HG02970 (cell line): ENCODE data around the gene PTPN18.
"Not testable (repeated sequence)": the region's sequence is repeated elsewhere in the genome, so short reads cannot be mapped to it uniquely, and the experiment has no call there.

ENCODE experiments used
- ATAC-seq: cut with Tn5 transposase; IDR thresholded peaks from one replicate; pipeline ENCODE4 v1.9.1; 2021; ENCODE audit warnings: mild to moderate bottlenecking, moderate library complexity, moderate number of reproducible peaks; ENCODE audit not compliant: unreplicated experiment, low FRiP score

PTPN18 gene, protein sequence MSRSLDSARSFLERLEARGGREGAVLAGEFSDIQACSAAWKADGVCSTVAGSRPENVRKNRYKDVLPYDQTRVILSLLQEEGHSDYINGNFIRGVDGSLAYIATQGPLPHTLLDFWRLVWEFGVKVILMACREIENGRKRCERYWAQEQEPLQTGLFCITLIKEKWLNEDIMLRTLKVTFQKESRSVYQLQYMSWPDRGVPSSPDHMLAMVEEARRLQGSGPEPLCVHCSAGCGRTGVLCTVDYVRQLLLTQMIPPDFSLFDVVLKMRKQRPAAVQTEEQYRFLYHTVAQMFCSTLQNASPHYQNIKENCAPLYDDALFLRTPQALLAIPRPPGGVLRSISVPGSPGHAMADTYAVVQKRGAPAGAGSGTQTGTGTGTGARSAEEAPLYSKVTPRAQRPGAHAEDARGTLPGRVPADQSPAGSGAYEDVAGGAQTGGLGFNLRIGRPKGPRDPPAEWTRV

DNA sequence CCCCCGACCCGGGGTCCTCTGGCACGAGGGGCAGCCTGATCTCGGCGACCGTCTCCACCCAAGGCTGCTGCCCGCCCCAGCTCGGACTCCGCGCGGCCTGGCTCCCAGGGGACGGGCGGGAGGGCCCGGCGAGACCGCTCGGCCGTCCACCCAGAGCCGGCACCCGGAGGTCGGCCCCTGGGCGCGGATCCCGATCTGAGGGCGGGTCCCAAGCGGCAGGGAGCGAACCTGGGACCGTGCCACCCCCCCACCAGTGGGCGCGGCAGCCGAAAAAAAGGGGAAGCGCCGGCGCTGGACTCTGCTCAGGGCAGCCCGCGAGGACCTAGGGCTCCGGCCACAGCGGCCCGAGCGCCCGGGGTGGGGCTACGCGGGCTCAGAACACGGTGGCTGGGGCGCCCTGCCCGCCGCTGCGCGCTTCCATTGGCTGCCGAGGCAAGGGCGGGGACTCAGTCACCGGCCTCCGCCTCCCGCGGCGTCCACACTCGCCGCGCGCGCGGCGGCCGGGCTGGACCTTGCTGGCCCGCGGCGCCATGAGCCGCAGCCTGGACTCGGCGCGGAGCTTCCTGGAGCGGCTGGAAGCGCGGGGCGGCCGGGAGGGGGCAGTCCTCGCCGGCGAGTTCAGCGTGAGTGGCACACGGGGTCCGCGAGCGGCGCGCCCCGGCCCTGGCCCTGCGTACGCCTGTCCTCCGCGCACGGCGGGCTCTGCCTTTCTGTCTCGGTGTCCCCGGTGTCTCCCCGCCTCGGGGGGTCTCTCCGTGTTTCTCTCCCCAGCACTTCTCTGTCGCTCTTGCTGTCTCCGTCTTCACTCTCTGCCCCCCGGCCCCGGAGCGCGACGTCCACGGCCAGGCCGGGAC, at the start of gene PTPN18:
Gene PTPN18, plus strand, starts transcription at position 479 of the 854 bp plus-strand sequence. Its CDS starts 52 bp downstream, at position 531.
- ATAC-seq, result peak; percentile 78

DNA sequence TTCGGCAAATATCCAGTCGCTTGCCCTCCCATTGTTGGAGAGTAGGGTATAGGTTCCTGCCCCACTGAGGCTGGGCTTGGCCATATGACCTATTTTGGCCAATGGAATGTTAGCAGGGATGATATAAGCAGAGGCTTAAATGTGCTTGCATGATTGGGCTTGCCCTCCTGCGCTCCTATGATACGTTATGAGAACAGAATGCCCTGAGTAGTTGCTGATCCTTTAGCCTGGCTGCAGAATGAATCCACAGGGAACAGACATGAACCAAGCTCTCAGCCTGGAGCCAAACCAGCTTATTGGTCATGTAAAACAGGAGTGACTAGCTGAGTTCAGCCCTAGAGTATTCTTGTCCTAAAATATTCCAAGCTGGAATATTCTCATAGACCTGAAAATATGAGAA, 48.0 kb upstream of the PTPN18 start:
- no peak for ATAC-seq

DNA sequence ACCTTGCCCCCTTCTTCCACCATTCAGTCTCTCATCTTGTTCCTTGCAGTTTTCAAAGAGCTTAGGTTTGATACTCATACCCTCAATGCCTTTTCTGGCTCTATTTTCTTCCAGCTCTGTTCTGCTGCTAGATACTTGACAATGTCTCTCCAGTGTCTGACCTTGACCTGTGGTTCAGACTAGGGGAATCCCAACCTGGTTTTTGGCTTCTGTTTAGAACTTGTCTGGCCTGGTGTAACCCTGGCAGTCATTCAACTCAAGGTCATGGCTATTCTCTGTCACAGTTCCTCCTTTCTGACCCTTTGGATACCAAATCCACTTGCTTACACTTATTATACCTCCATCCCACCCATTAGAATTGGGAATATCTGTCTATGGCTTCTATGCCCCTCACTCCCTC, 45.0 kb upstream of the PTPN18 start:
- ATAC-seq, result no peak

GRCh38 chr2:130313812-130314334, 42.0 kb upstream of the PTPN18 start:
- no peak for ATAC-seq

DNA sequence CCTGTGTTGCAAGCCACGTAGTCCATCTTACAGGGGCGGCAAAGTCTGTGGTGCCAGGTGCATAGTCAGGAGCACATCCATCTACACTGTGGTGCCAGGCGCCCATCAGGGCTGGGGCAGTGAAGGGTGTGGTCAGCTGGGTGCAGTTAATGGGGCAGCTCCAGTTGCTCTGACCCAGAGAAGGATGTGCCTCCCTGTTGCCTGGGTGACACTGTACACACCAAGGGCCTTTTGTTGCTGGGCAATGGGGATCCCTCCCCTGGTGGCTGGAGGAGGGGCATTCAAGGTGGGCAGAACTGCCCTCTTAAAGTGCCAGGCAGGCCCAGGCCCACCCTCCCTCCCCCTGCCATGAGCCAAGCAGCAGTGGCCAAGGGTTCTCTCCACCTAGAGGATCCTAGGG, 41.5 kb upstream of the PTPN18 start:
- ATAC-seq, result no peak

- no peak for ATAC-seq
These were observed 39.3 kb upstream of the PTPN18 start for GRCh38 chr2:130316596-130316995.

- no peak for ATAC-seq
These were observed 37.0 kb upstream of the PTPN18 start for GRCh38 chr2:130318906-130319305.

DNA sequence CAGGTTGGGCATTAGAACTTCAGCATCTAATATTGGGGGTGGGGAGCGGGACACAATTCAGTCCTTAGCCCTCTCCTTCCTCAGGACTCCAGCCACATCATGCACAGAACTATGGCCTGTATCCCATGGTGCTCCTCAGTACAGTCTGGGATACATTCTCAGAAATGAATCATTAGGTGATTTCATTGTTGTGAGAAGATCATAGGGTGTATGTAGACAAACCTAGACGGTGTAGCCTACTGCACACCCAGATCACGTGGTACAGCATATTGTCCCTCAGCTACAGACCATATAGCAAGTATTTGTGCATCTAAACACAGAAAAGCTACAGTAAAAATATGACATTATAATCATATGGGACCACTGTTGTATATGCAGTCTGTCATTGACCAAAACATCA, 36.3 kb upstream of the PTPN18 start:
- ATAC-seq, result no peak

DNA sequence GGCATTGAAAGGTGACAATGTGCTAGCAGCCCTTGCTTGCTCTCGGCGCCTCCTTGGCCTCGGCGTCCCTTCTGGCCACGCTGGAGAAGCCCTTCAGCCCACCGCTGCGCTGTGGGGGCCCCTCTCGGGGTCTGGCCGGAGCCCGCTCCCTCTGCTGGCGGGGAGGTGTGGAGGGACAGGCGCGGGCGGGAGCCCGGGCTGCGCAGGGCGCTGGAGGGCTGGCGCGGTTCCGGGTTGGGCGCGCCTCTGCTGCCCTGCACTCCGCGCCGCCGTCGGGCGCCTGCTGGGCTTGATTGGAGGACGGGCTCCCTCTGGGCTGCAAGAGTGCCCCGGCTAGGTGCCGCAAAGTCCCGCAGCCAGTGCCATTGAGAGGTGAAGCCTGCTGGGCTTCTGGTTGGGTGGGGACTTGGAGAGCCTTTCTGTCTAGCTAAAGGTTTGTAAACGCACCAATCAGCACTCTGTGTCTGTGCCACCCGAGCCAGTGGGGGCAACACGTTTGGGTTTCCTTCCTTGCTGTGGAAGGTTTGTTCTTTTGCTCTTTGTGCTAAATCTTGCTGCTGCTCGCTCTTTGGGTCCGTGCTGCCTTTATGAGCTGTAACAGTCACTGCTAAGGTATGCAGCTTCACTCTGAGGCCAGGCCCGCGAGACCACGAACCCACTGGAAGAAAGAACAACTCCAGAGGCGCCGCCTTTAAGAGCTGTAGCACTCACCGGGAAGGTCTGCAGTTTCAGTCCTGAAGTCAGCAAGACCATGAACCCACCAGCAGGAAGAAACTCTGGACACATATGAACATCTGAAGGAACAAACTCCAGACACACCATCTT, 27.9 kb upstream of the PTPN18 start:
- no peak for ATAC-seq

- no peak for ATAC-seq
These were observed 27.1 kb upstream of the PTPN18 start for GRCh38 chr2:130328710-130329109.

GRCh38 chr2:130332271-130333073, 23.4 kb upstream of the PTPN18 start:
- ATAC-seq, result no peak

DNA sequence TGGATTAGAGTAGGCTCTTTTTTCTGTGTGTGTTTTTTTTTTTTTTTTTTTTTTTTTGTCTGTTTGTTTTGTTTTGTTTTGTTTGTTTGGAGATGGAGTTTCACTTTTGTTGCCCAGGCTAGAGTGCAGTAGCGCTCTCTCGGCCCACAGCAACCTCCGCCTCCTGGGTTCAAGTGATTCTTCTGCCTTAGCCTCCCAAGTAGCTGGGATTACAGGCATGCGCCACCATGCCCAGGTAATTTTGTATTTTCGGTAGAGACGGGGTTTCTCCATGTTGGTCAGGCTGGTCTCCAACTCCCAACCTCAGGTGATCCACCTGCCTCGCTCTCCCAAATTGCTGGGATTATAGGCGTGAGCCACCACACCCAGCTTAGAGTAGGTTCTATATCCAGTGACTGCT, 22.6 kb upstream of the PTPN18 start:
- ATAC-seq, result not testable (repeated sequence)

- no peak for ATAC-seq
These were observed 21.8 kb upstream of the PTPN18 start for GRCh38 chr2:130334026-130334425.

DNA sequence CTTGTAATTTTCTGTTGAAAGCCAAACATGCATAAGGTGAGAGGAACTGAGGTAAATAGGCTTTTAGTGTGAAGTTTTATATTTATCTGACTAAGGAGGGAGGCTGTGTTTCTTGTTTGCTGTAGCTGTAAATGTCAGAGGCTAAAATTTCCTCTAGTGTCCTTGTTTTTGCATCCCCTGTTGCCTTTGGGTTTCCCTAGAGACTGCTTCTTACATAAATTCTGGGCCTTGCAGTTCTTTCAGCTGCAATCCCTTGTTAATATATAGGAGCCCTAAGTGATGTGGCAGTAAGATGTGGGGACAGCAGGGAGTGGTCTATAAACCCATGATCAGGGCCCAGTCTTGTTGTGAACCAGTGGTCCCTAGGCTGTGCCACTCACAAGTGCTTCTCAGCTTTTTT, 20.6 kb upstream of the PTPN18 start:
- ATAC-seq, result no peak

DNA sequence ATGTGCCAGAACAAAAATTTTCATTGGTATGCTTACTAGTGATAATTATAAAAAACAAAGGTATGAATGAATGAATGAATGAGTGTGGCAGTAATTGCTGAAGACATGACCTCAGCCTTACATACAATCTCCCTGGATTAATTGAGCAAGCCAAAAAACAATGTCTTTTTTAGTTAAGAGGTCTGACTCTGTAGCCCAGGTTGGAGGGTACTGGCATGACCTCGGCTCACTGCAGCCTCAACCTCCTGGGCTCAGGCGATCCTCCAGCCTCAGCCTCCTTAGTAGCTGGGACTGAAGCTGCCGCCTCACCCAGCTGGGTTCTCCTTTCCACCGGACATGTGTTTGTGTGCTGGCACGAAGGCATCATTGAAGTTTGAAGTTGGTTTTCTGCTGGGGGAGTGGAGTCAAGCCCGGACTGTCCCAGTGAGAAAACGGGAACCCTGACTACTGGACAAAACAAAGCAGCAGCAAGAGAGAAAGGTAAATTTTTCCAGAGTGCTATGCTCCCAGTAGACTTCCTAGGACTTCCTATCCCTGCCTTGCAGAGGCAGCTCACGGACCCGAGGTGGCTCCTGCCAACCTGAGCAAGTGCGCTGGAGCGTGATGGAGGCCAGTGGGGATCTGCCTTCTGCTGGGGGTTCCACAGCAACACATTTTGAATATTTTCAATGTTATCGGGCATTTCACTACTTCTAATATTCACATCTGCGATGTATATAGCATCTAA, 19.5 kb upstream of the PTPN18 start:
- no peak for ATAC-seq

DNA sequence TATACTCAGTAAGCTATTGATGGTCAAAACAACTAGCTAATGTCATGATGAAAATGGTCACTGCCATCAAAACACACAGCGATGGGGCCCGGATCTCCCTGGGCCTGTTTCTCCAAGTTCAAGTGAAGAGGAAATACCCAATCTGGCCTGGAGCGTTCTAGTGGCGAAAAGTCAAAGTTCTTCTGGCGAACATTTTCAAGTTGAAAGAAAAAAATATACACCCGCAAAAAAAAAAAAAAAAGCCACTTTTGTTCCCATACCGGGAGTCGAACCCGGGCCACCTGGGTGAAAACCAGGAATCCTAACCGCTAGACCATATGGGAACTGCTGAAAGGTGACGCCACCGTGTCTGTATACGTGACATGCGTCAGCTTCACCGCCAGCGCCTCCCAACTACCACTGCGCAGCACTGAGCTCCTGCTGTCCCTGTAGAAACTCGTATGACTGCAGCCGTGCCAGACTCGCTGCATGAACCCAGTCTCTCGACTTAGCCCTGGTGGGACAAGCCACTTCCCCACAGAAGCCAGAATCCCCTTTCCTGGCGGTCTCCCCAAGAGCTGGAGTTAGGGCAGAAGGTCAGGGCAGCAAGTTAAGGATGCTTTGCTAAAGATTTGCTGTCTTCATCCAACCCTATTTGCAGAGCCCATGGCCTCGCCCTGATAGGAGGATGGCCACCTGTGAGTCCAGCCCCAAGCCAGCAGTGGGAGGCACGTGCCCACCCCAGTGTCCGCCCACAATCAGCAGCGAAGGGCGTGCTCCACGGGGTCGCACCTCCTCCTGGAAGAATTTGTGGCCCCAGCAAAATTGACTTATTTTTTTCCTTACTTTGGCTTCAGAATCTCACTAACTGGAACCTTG, 18.8 kb upstream of the PTPN18 start:
- ATAC-seq, result no peak

DNA sequence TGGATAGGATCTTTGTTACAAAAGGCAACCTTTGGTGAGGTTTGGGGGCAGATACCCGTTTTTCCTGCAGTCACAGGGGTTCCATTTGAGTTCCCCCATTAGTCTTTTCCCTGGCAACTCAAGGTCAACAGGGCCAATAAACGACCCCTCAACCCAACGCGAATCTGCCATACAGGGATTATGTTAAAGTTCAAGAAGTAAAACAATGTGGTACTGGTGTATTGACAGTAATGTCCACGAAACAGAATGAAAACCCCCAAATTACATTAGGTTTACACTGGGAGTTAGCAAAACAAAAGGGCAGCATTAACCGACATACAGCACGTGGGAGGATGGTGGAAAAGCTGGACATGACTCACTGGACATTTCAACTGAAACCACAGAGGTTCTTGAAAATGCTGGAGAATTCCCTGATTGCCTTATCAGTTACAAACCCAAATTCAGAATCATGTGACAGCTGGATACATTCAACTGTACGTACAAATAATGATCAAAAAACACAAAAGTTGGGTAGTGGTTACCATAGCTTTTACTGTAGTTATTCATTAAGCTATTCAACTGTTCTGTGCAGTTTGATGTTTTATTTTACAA, 18.0 kb upstream of the PTPN18 start:
- ATAC-seq, result no peak
